Mesothelial cell of epicardium (in vitro differentiated cells): ENCODE results near the gene EWSR1. TPM values are rescaled to one million over a fixed set of nuclear protein-coding genes. Genes with fewer than 3 reads are reported as not detected.

Experiments used
- DNase-seq, 2 experiments: peaks; one replicate each; pipeline ENCODE4 v3.0.0; 2021; ENCODE audit warnings: low spot score in 2 of 2; ENCODE audit not compliant: unreplicated experiment in 2 of 2
- H3K27ac Mint-ChIP-seq: 2 replicates; pipeline ENCODE4 v1.8.0; 2021; ENCODE audit warnings: mixed read lengths
- H3K27me3 Mint-ChIP-seq: 2 replicates; pipeline ENCODE4 v1.8.0; 2021; ENCODE audit warnings: low read depth, mixed read lengths
- H3K36me3 Mint-ChIP-seq: 2 replicates; pipeline ENCODE4 v1.8.0; 2021; ENCODE audit warnings: mixed read lengths
- H3K4me1 Mint-ChIP-seq: 2 replicates; pipeline ENCODE4 v1.8.0; 2021; ENCODE audit warnings: mixed read lengths
- H3K4me3 Mint-ChIP-seq: 2 replicates; pipeline ENCODE4 v1.8.0; 2021; ENCODE audit warnings: mild to moderate bottlenecking, moderate library complexity, mixed read lengths
- H3K9me3 Mint-ChIP-seq: 2 replicates; pipeline ENCODE4 v1.8.0; 2021; ENCODE audit warnings: mixed read lengths
- total RNA-seq: library from RNA; stranded (reverse); gene quantifications from 3 replicates; pipeline ENCODE4 v1.2.1, GENCODE V29; 2021
- TF ChIP-seq, protein P1 (sequence below): fragments of 200-600 bp; sonication (generic); IDR thresholded peaks from one replicate; pipeline ENCODE4 v1.5.0; 2021; ENCODE audit warnings: antibody characterized with exemption; ENCODE audit not compliant: unreplicated experiment

EWSR1 gene
- total RNA-seq, 1 donor from 2014 or later = 381 TPM

GRCh38 chr22:29272624-29273023, 4.6 kb downstream of the EWSR1 start:
- Mint-ChIP-seq H3K27ac (no peak overlapping the region), H3K4me1 (peaks cover 58% of the 10 kb centered on the region), H3K36me3 (peaks cover 35% of the 10 kb centered on the region), H3K27me3 (no peaks in the 10 kb centered on the region), H3K4me3 (no peak overlapping the region), H3K9me3 (no peaks in the 10 kb centered on the region)
- TF ChIP-seq, protein P1, sequence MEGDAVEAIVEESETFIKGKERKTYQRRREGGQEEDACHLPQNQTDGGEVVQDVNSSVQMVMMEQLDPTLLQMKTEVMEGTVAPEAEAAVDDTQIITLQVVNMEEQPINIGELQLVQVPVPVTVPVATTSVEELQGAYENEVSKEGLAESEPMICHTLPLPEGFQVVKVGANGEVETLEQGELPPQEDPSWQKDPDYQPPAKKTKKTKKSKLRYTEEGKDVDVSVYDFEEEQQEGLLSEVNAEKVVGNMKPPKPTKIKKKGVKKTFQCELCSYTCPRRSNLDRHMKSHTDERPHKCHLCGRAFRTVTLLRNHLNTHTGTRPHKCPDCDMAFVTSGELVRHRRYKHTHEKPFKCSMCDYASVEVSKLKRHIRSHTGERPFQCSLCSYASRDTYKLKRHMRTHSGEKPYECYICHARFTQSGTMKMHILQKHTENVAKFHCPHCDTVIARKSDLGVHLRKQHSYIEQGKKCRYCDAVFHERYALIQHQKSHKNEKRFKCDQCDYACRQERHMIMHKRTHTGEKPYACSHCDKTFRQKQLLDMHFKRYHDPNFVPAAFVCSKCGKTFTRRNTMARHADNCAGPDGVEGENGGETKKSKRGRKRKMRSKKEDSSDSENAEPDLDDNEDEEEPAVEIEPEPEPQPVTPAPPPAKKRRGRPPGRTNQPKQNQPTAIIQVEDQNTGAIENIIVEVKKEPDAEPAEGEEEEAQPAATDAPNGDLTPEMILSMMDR = no peak
- no peak for DNase-seq

- peak overlapping the region; percentile 50 for H3K27ac Mint-ChIP-seq
- no peak overlapping the region for H3K4me3 Mint-ChIP-seq
- H3K4me1 Mint-ChIP-seq = peaks cover 46% of the 10 kb centered on the region
- H3K27me3 Mint-ChIP-seq = no peaks in the 10 kb centered on the region
- no peaks in the 10 kb centered on the region for H3K9me3 Mint-ChIP-seq
- TF ChIP-seq, protein P1 = no peak
- DNase-seq = no peak
- peaks cover 52% of the 10 kb centered on the region for H3K36me3 Mint-ChIP-seq
Measured at GRCh38 chr22:29275167-29275566, 7.1 kb downstream of the EWSR1 start.

DNA sequence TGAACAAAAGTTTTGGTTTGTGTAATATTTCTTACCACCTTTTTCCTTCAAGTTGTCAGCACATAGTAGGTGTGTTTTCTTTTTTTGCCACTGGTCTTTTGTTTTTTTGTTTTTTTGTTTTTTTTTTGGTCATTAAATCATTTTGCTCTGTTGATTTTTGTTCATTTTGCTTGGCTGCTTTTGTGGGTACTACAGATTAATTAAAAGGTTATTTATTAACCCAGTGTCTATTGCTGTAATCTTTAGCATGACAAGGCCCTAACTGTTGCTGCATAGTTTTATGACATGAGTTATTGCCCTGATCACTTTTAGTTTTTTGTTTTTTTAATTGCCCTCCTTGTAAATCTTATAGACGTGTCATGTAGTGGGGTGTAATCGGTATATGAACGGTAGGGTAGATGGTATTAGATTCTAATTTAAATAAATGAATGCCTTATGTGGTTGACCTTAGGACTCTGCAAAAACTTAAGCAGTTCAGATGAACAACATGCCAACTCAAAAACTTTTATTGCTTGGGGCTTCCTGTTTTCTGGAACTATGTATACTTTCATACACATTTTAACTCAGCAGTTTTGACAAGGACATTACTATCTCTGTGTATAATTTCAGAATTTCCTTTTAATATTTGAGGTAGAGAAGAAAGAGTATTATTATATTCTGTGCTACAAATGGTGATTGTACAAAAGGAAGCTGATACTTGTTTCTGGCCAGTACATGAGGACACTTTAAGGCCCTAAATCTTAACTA, 7.9 kb downstream of the EWSR1 start:
- Mint-ChIP-seq H3K36me3 (peaks cover 57% of the 10 kb centered on the region), H3K27ac (peak overlapping the region; percentile 52), H3K4me1 (peaks cover 38% of the 10 kb centered on the region), H3K9me3 (no peaks in the 10 kb centered on the region), H3K27me3 (no peaks in the 10 kb centered on the region), H3K4me3 (no peak overlapping the region)
- DNase-seq = no peak
- TF ChIP-seq, protein P1 = no peak

DNA sequence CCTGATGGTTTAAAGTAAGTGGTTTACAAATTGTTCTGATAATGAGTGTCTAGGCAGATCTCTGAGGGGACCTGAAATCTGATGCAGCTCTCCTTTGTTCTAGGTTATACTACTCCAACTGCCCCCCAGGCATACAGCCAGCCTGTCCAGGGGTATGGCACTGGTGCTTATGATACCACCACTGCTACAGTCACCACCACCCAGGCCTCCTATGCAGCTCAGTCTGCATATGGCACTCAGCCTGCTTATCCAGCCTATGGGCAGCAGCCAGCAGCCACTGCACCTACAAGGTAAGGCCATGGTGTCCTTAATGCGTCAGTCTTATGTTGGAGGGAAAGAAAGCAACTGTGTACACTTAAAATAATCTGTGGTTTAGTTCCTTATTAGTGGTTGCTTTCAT, 9.9 kb downstream of the EWSR1 start:
- H3K36me3 Mint-ChIP-seq = peaks cover 67% of the 10 kb centered on the region
- no peak overlapping the region for H3K27ac Mint-ChIP-seq
- peaks cover 21% of the 10 kb centered on the region for H3K4me1 Mint-ChIP-seq
- TF ChIP-seq, protein P1 = no peak
- DNase-seq = no peak
- H3K27me3 Mint-ChIP-seq = no peaks in the 10 kb centered on the region
- no peaks in the 10 kb centered on the region for H3K9me3 Mint-ChIP-seq
- H3K4me3 Mint-ChIP-seq = no peak overlapping the region

GRCh38 chr22:29284196-29284595, 16.1 kb downstream of the EWSR1 start:
- TF ChIP-seq, protein P1 = no peak
- Mint-ChIP-seq H3K9me3 (no peaks in the 10 kb centered on the region), H3K27ac (no peak overlapping the region), H3K36me3 (peaks cover 62% of the 10 kb centered on the region), H3K4me1 (no peaks in the 10 kb centered on the region), H3K27me3 (no peaks in the 10 kb centered on the region), H3K4me3 (no peak overlapping the region)
- DNase-seq = no peak
